CD14-positive monocyte (primary cell): Measurements from ENCODE around the gene INKA1. TPM values are rescaled to one million over a fixed set of nuclear protein-coding genes. Genes with fewer than 3 reads are reported as not detected.

Experiments
- DNase-seq, 3 donors: peaks; one replicate each; pipeline ENCODE4 v3.0.0-alpha.2; 2011 to 2022
- H2AFZ ChIP-seq: 2 replicates; pipeline ENCODE4 v1.6.0; 2012; ENCODE audit warnings: mild to moderate bottlenecking, low read depth, low read length, inconsistent platforms; ENCODE audit not compliant: insufficient read depth, poor library complexity, severe bottlenecking
- H3K27ac ChIP-seq, 2 donors: 1 replicate in 1 of 2; 2 replicates in 1 of 2; pipeline ENCODE4 v1.5.1; 2012 to 2013; ENCODE audit warnings: low read length in 2 of 2, control low read depth in 1 of 2, inconsistent platforms in 1 of 2, low read depth in 1 of 2, mild to moderate bottlenecking in 1 of 2
- H3K27me3 ChIP-seq, 2 donors: one replicate each; pipeline versions ENCODE4 v1.6.0 to v1.6.1; 2011 to 2013; ENCODE audit warnings: low read length in 2 of 2; ENCODE audit not compliant: control insufficient read depth in 2 of 2, insufficient read depth in 2 of 2
- H3K36me3 ChIP-seq, 2 donors: replicated peaks in 1 of 2; 1 replicate in 1 of 2; 2 replicates in 1 of 2; pipeline versions ENCODE4 v1.5.1 to v1.6.1; 2012 to 2013; ENCODE audit warnings: low read length in 2 of 2, control low read depth in 1 of 2, inconsistent platforms in 1 of 2, mild to moderate bottlenecking in 1 of 2; ENCODE audit not compliant: insufficient read depth in 2 of 2, control insufficient read depth in 1 of 2
- H3K4me1 ChIP-seq, 2 donors: 1 replicate in 1 of 2; 2 replicates in 1 of 2; pipeline versions ENCODE4 v1.5.1 to v1.6.1; 2012 to 2013; ENCODE audit warnings: low read length in 2 of 2, control low read depth in 1 of 2, inconsistent platforms in 1 of 2, mild to moderate bottlenecking in 1 of 2, moderate library complexity in 1 of 2; ENCODE audit not compliant: insufficient read depth in 2 of 2, control insufficient read depth in 1 of 2
- H3K4me2 ChIP-seq: replicated peaks from 2 replicates; pipeline ENCODE3; 2012; ENCODE audit warnings: low read length, moderate library complexity, mild to moderate bottlenecking; ENCODE audit not compliant: poor library complexity, severe bottlenecking; ENCODE audit errors: extremely low read depth
- H3K4me3 ChIP-seq, 3 experiments: fragments of 200-600 bp in 1 of 3; sonication (generic) in 1 of 3; replicated peaks in 1 of 3; 1 replicate in 2 of 3; 2 replicates in 1 of 3; pipeline ENCODE4 v1.5.1; 2011 to 2013; ENCODE audit warnings: low read length in 3 of 3, mild to moderate bottlenecking in 3 of 3, control low read depth in 2 of 3, low read depth in 2 of 3, inconsistent platforms in 1 of 3, moderate library complexity in 1 of 3
- H3K79me2 ChIP-seq: 2 replicates; pipeline ENCODE4 v1.6.0; 2012; ENCODE audit warnings: mild to moderate bottlenecking, control low read depth, inconsistent platforms, low read length, moderate library complexity; ENCODE audit not compliant: insufficient read depth
- H3K9ac ChIP-seq: 2 replicates; pipeline ENCODE4 v1.6.0; 2017; ENCODE audit warnings: low read length, mild to moderate bottlenecking; ENCODE audit not compliant: insufficient read depth, poor library complexity, severe bottlenecking
- H3K9me3 ChIP-seq, 2 donors: replicated peaks in 1 of 2; 1 replicate in 1 of 2; 2 replicates in 1 of 2; pipeline versions ENCODE4 v1.5.1 to v1.6.1; 2012 to 2013; ENCODE audit warnings: low read length in 2 of 2, control low read depth in 1 of 2; ENCODE audit not compliant: control insufficient read depth in 1 of 2, insufficient read depth in 1 of 2
- H4K20me1 ChIP-seq: 2 replicates; pipeline ENCODE4 v1.6.0; 2012; ENCODE audit warnings: mild to moderate bottlenecking, low read length, control low read depth, moderate library complexity; ENCODE audit not compliant: insufficient read depth
- H3K27ac Mint-ChIP-seq, 7 donors: one replicate each; pipeline ENCODE4 v1.8.0; 2020; ENCODE audit warnings: mild to moderate bottlenecking in 7 of 7, mixed read lengths in 7 of 7, moderate library complexity in 6 of 7, inconsistent platforms in 2 of 7
- H3K27me3 Mint-ChIP-seq, 3 donors: one replicate each; pipeline ENCODE4 v1.8.0; 2021 to 2022; ENCODE audit warnings: low read depth in 3 of 3, mild to moderate bottlenecking in 3 of 3, mixed read lengths in 3 of 3, moderate library complexity in 3 of 3, inconsistent platforms in 1 of 3
- H3K36me3 Mint-ChIP-seq, 2 donors: one replicate each; pipeline ENCODE4 v1.8.0; 2020; ENCODE audit warnings: mixed read lengths in 2 of 2, inconsistent platforms in 1 of 2, mild to moderate bottlenecking in 1 of 2
- H3K4me1 Mint-ChIP-seq: one replicate; pipeline ENCODE4 v1.8.0; 2020; ENCODE audit warnings: mild to moderate bottlenecking, mixed read lengths
- H3K4me3 Mint-ChIP-seq, 2 donors: one replicate each; pipeline ENCODE4 v1.8.0; 2020; ENCODE audit warnings: mild to moderate bottlenecking in 2 of 2, mixed read lengths in 2 of 2, moderate library complexity in 1 of 2
- H3K9me3 Mint-ChIP-seq, 7 donors: one replicate each; pipeline ENCODE4 v1.8.0; 2020 to 2022; ENCODE audit warnings: mixed read lengths in 7 of 7, mild to moderate bottlenecking in 6 of 7, moderate library complexity in 6 of 7, inconsistent platforms in 2 of 7
- CTCF ChIP-seq: fragments of 200-600 bp; IDR thresholded peaks from one replicate; pipeline ENCODE4 v1.8.0; 2022; ENCODE audit warnings: antibody characterized with exemption, mild to moderate bottlenecking
- WGBS: methylation state at CpG from one replicate; pipeline ENCODE4 v1.1.5; 2013; ENCODE audit warnings: missing lambda C conversion rate; ENCODE audit not compliant: insufficient coverage; 5-methylcytosine and 5-hydroxymethylcytosine counted together
- intact Hi-C, 2 donors: fragments of 100-400 bp; cut with micrococcal nuclease; formaldehyde crosslinking; loops; one replicate each; pipeline versions ENCODE4 v1.15.0 to v1.15.1; 2023
- polyA plus RNA-seq, 3 donors: library from polyadenylated mRNA; depleted of rRNA in 1 of 3; unstranded in 2 of 3; stranded (reverse) in 1 of 3; fragments of 300-500 nt in 2 of 3; fragments of >200 nt in 1 of 3; fragmentation: Illumina TruSeq in 2 of 3; gene quantifications; 1 replicate in 2 of 3; 2 replicates in 1 of 3; pipeline ENCODE4 v1.2.3, GENCODE V29; 2012 to 2021

Gene INKA1
- polyA plus RNA-seq, 3 donors, result 0.43 to 1.3 (median 1.3) TPM

DNA sequence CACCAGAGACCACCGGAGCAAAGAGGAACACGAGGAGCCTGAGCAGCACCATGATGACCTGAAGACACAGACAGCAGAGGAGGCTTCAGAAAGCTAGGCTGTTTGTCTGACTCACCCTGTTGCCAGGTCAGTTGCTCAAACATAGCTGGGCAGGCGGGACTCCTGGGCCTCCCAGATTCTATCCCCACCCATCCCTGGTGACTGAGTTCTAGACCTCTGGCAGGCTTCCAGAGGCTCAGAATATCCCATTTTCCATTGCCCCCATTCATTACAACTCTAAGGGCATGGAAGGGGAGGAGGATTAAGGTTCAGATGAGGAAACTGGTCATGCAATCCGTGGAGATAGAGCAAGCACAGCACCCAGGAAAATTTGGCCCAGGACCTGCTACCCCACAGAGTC lies 3.3 kb upstream of the INKA1 start, which contains the start of gene CDHR4:
TSS of gene CDHR4 (minus strand) at position 113 of the 400 bp plus-strand sequence. CDS start at position 52, 61 bp downstream.
- H3K4me3 Mint-ChIP-seq, result no peak within 1 kb of the TSS
- no CpG with 5 or more reads among the region's 4 CpGs for WGBS

DNA sequence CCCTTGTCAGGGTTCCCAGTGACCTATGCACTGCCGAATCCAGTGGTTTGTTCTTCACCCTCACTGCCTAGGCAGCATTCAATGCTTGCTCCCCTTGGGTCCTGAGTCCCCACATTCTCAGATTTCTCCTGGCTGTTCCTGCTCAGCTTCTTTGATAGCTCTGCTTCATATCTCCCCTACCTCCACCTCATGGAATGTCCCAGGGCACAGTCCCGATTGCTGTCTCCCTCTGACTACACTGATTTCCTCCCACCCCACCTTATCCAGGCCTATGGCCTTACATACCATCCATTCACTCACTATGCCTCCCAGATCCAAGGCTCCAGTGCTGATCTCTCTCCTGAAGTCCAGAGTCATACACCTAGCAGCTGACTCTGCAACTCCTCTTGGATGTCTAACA lies 1.9 kb upstream of the INKA1 start:
- Histone ChIP-seq H3K4me1 (peaks cover 29 to 41% of the 10 kb centered on the region in 2 donors), H3K79me2 (peaks cover 12% of the 10 kb centered on the region), H3K36me3 (no peaks in the 10 kb centered on the region), H3K27ac (no peak overlapping the region), H2AFZ (no peak overlapping the region), H3K4me2 (no peak overlapping the region), H3K4me3 (no peak overlapping the region), H3K9ac (no peak overlapping the region), H3K27me3 (peaks cover 0 to 5% of the 10 kb centered on the region in 2 donors), H4K20me1 (peaks cover 8% of the 10 kb centered on the region), H3K9me3 (no peaks in the 10 kb centered on the region)
- DNase-seq, result no peak
- WGBS, result 90% methylated on average over 2 of the region's 2 CpGs
- Mint-ChIP-seq H3K36me3 (peaks cover 7 to 9% of the 10 kb centered on the region in 2 donors), H3K27ac (no peak overlapping the region), H3K9me3 (peaks cover 0 to 7% (median 0%) of the 10 kb centered on the region in 7 donors), H3K4me3 (peak overlapping the region in 1 of 2 donors; percentile 95), H3K27me3 (peaks cover 17 to 22% (median 17%) of the 10 kb centered on the region in 3 donors), H3K4me1 (peaks cover 42% of the 10 kb centered on the region)
- TF ChIP-seq CTCF, result no peak
- intact Hi-C loops, result no loop called here

More for the DNA sequence above, 3.3 kb upstream of the INKA1 start, which contains the start of gene CDHR4:
- no peaks in the 10 kb centered on the region for H3K36me3 ChIP-seq
- H3K27me3 ChIP-seq, result peaks cover 0 to 5% of the 10 kb centered on the region in 2 donors
- H3K4me1 ChIP-seq, result peaks cover 15 to 27% of the 10 kb centered on the region in 2 donors
- H3K9ac ChIP-seq, result peak within 1 kb of the TSS; percentile 34
- no peaks in the 10 kb centered on the region for H4K20me1 ChIP-seq
- H3K27me3 Mint-ChIP-seq, result peaks cover 11 to 21% (median 14%) of the 10 kb centered on the region in 3 donors
- no peak for DNase-seq
- no peak within 1 kb of the TSS for H3K27ac ChIP-seq
- intact Hi-C loops, result no loop called here
- peaks cover 0 to 7% (median 0%) of the 10 kb centered on the region in 7 donors for H3K9me3 Mint-ChIP-seq
- peaks cover 0 to 3% of the 10 kb centered on the region in 2 donors for H3K36me3 Mint-ChIP-seq
- no peak within 1 kb of the TSS for H3K27ac Mint-ChIP-seq
- no peak within 1 kb of the TSS for H3K4me3 ChIP-seq
- H3K79me2 ChIP-seq, result peaks cover 12% of the 10 kb centered on the region
- no peak within 1 kb of the TSS for H2AFZ ChIP-seq
- H3K4me2 ChIP-seq, result no peak within 1 kb of the TSS
- TF ChIP-seq CTCF, result no peak
- no peaks in the 10 kb centered on the region for H3K9me3 ChIP-seq
- H3K4me1 Mint-ChIP-seq, result peaks cover 29% of the 10 kb centered on the region
